H9 (cell line): ENCODE results near the gene MRPL46. TPM values are rescaled to one million over a fixed set of nuclear protein-coding genes. Genes with fewer than 3 reads are reported as not detected.

Experiments
- DNase-seq: peaks from one replicate; pipeline ENCODE4 v3.0.0-alpha.2; 2017
- H2AFZ ChIP-seq: one replicate; pipeline ENCODE4 v1.6.1; 2013; ENCODE audit warnings: mild to moderate bottlenecking, low read length, control low read depth, moderate library complexity
- H2AK5ac ChIP-seq: 2 replicates; pipeline ENCODE4 v1.6.1; 2013; ENCODE audit warnings: low read length, control low read depth, mixed read lengths; ENCODE audit not compliant: insufficient read length
- H2BK120ac ChIP-seq: one replicate; pipeline ENCODE4 v1.6.1; 2013; ENCODE audit warnings: low read depth, mild to moderate bottlenecking, low read length, control low read depth, inconsistent platforms; ENCODE audit not compliant: poor library complexity, severe bottlenecking
- H2BK12ac ChIP-seq: 2 replicates; pipeline ENCODE4 v1.6.1; 2013; ENCODE audit warnings: low read length, control low read depth, mixed read lengths, low read depth; ENCODE audit not compliant: insufficient read length
- H2BK15ac ChIP-seq: 2 replicates; pipeline ENCODE4 v1.6.1; 2013; ENCODE audit warnings: low read depth, low read length, control low read depth
- H2BK20ac ChIP-seq: one replicate; pipeline ENCODE4 v1.6.1; 2013; ENCODE audit warnings: low read depth, mild to moderate bottlenecking, low read length, control low read depth, inconsistent platforms; ENCODE audit not compliant: poor library complexity, severe bottlenecking
- H2BK5ac ChIP-seq: 2 replicates; pipeline ENCODE4 v1.6.1; 2013; ENCODE audit warnings: low read length, control low read depth, mixed read lengths; ENCODE audit not compliant: insufficient read length
- H3K14ac ChIP-seq: 2 replicates; pipeline ENCODE4 v1.6.1; 2013; ENCODE audit warnings: low read length, control low read depth; ENCODE audit not compliant: insufficient read depth
- H3K18ac ChIP-seq: 2 replicates; pipeline ENCODE4 v1.6.1; 2013; ENCODE audit warnings: low read depth, mild to moderate bottlenecking, mixed read lengths, low read length, control low read depth; ENCODE audit not compliant: insufficient read length
- H3K23ac ChIP-seq: 2 replicates; pipeline ENCODE4 v1.6.1; 2013; ENCODE audit warnings: low read length, control low read depth, mixed read lengths, low read depth; ENCODE audit not compliant: insufficient read length
- H3K23me2 ChIP-seq: 2 replicates; pipeline ENCODE4 v1.6.1; 2013; ENCODE audit warnings: low read depth, mild to moderate bottlenecking, mixed read lengths, low read length, control low read depth; ENCODE audit not compliant: insufficient read length, poor library complexity, severe bottlenecking
- H3K27ac ChIP-seq: 2 replicates; pipeline ENCODE4 v1.5.1; 2013; ENCODE audit warnings: low read length, control low read depth, mixed read lengths, low read depth; ENCODE audit not compliant: insufficient read length
- H3K27me3 ChIP-seq: 2 replicates; pipeline ENCODE4 v1.6.1; 2013; ENCODE audit warnings: low read length, control low read depth, inconsistent platforms; ENCODE audit not compliant: insufficient read depth
- H3K4ac ChIP-seq: 2 replicates; pipeline ENCODE4 v1.6.1; 2013; ENCODE audit warnings: low read depth, mild to moderate bottlenecking, control low read depth, inconsistent platforms, low read length, moderate library complexity
- H3K4me1 ChIP-seq: 2 replicates; pipeline ENCODE4 v1.6.1; 2013; ENCODE audit warnings: low read length, control low read depth, inconsistent platforms; ENCODE audit not compliant: insufficient read depth
- H3K4me2 ChIP-seq: 2 replicates; pipeline ENCODE4 v1.6.1; 2013; ENCODE audit warnings: low read length, control low read depth, mixed read lengths; ENCODE audit not compliant: insufficient read length, insufficient read depth
- H3K56ac ChIP-seq: 2 replicates; pipeline ENCODE4 v1.6.1; 2013; ENCODE audit warnings: low read depth, mild to moderate bottlenecking, mixed read lengths, low read length, control low read depth; ENCODE audit not compliant: insufficient read length
- H3K79me1 ChIP-seq: 2 replicates; pipeline ENCODE4 v1.6.1; 2013; ENCODE audit warnings: low read depth, mild to moderate bottlenecking, moderate library complexity, low read length, control low read depth, inconsistent platforms; ENCODE audit not compliant: insufficient read depth, poor library complexity, severe bottlenecking
- H3K79me2 ChIP-seq: 2 replicates; pipeline ENCODE4 v1.6.1; 2013; ENCODE audit warnings: low read length, control low read depth, inconsistent platforms; ENCODE audit not compliant: insufficient read depth
- H3K9ac ChIP-seq: 2 replicates; pipeline ENCODE4 v1.6.1; 2013; ENCODE audit warnings: low read length, control low read depth, mixed read lengths; ENCODE audit not compliant: insufficient read length; ENCODE audit errors: extremely low read depth
- H3K9me3 ChIP-seq: one replicate; pipeline ENCODE4 v1.6.1; 2013; ENCODE audit warnings: low read depth, low read length, inconsistent platforms; ENCODE audit not compliant: control insufficient read depth
- H3T11ph ChIP-seq: one replicate; pipeline ENCODE4 v1.6.1; 2013; ENCODE audit warnings: mild to moderate bottlenecking, low read length, control low read depth, inconsistent platforms
- H4K20me1 ChIP-seq: one replicate; pipeline ENCODE4 v1.6.1; 2013; ENCODE audit not compliant: control insufficient read depth, insufficient read length, insufficient read depth
- H4K5ac ChIP-seq: 2 replicates; pipeline ENCODE4 v1.6.1; 2013; ENCODE audit warnings: low read depth, mild to moderate bottlenecking, mixed read lengths, low read length, control low read depth; ENCODE audit not compliant: insufficient read length
- H4K8ac ChIP-seq: replicated peaks from 2 replicates; pipeline ENCODE4 v1.6.1; 2013; ENCODE audit warnings: low read length, control low read depth, mixed read lengths, low read depth; ENCODE audit not compliant: insufficient read length
- H4K91ac ChIP-seq: 2 replicates; pipeline ENCODE4 v1.6.1; 2013; ENCODE audit warnings: low read depth, mild to moderate bottlenecking, moderate library complexity, mixed read lengths, low read length, control low read depth; ENCODE audit not compliant: insufficient read length
- H3K27ac Mint-ChIP-seq, 3 experiments: 2 replicates in 2 of 3; 3 replicates in 1 of 3; pipeline ENCODE4 v1.8.0; 2020 to 2021; ENCODE audit warnings: mixed read lengths in 3 of 3, mild to moderate bottlenecking in 1 of 3, moderate library complexity in 1 of 3
- H3K27me3 Mint-ChIP-seq: 2 replicates; pipeline ENCODE4 v1.8.0; 2021; ENCODE audit warnings: low read depth, mild to moderate bottlenecking, moderate library complexity, mixed read lengths
- H3K36me3 Mint-ChIP-seq, 3 experiments: 2 replicates in 2 of 3; 3 replicates in 1 of 3; pipeline ENCODE4 v1.8.0; 2020 to 2021; ENCODE audit warnings: low read depth in 3 of 3, mixed read lengths in 3 of 3; ENCODE audit not compliant: insufficient read depth in 1 of 3
- H3K4me1 Mint-ChIP-seq, 2 experiments: 2 replicates each; pipeline ENCODE4 v1.8.0; 2020; ENCODE audit warnings: mixed read lengths in 2 of 2
- H3K4me3 Mint-ChIP-seq, 2 experiments: 2 replicates in 1 of 2; 3 replicates in 1 of 2; pipeline ENCODE4 v1.8.0; 2020 to 2021; ENCODE audit warnings: mild to moderate bottlenecking in 2 of 2, mixed read lengths in 2 of 2, moderate library complexity in 1 of 2
- H3K9me3 Mint-ChIP-seq, 2 experiments: 2 replicates in 1 of 2; 3 replicates in 1 of 2; pipeline ENCODE4 v1.8.0; 2020; ENCODE audit warnings: mild to moderate bottlenecking in 2 of 2, mixed read lengths in 2 of 2, moderate library complexity in 1 of 2
- CTCF ChIP-seq: fragments of 200-600 bp; sonication (generic); conservative IDR thresholded peaks from 3 replicates; pipeline ENCODE4 v1.8.0; 2021; ENCODE audit warnings: antibody characterized with exemption, mild to moderate bottlenecking
- WGBS: extraction: QIAGEN DNeasy Blood & Tissue Kit; methylation state at CpG from one replicate; pipeline ENCODE4 v1.1.7; 2013; ENCODE audit warnings: missing lambda C conversion rate, low lambda C conversion rate, mixed read lengths; ENCODE audit not compliant: insufficient read length; ENCODE audit errors: extremely low coverage; 5-methylcytosine and 5-hydroxymethylcytosine counted together
- total RNA-seq: library from RNA; stranded (reverse); gene quantifications from 2 replicates; pipeline ENCODE4 v1.2.1, GENCODE V29; 2021

MRPL46 gene
- total RNA-seq, 1 experiment from 2014 or later, result 29.3 TPM

- Mint-ChIP-seq H3K36me3 (peaks cover 7 to 11% (median 11%) of the 10 kb centered on the region in 3 experiments), H3K4me1 (peaks cover 45 to 49% of the 10 kb centered on the region in 2 experiments), H3K4me3 (no peak overlapping the region), H3K27me3 (peaks cover 29% of the 10 kb centered on the region), H3K27ac (no peak overlapping the region), H3K9me3 (no peaks in the 10 kb centered on the region)
- H2AFZ ChIP-seq, result no peak overlapping the region
- H2BK20ac ChIP-seq, result no peak overlapping the region
- TF ChIP-seq CTCF, result no peak
- no peak overlapping the region for H3K4me2 ChIP-seq
- H3K4ac ChIP-seq, result no peak overlapping the region
- no peak overlapping the region for H3K56ac ChIP-seq
- no peak overlapping the region for H3K27ac ChIP-seq
- H2BK12ac ChIP-seq, result no peak overlapping the region
- H3K14ac ChIP-seq, result no peak overlapping the region
- H4K20me1 ChIP-seq, result no peaks in the 10 kb centered on the region
- H3K9ac ChIP-seq, result no peak overlapping the region
- H2BK120ac ChIP-seq, result no peak overlapping the region
- DNase-seq, result no peak
- no peak overlapping the region for H4K91ac ChIP-seq
- H2BK15ac ChIP-seq, result no peak overlapping the region
- no peak overlapping the region for H2AK5ac ChIP-seq
- no peaks in the 10 kb centered on the region; the same call in 1 of the 2 replicates for H3K4me1 ChIP-seq
- H4K8ac ChIP-seq, result no peak overlapping the region
- H3K9me3 ChIP-seq, result no peaks in the 10 kb centered on the region
- H3T11ph ChIP-seq, result no peak overlapping the region
- H4K5ac ChIP-seq, result no peak overlapping the region
- H3K23ac ChIP-seq, result no peak overlapping the region
- H2BK5ac ChIP-seq, result no peak overlapping the region
- no peaks in the 10 kb centered on the region for H3K27me3 ChIP-seq
- H3K18ac ChIP-seq, result no peak overlapping the region
- no CpG with 5 or more reads among the region's 1 CpG for WGBS
- no peaks in the 10 kb centered on the region for H3K79me2 ChIP-seq
- no peaks in the 10 kb centered on the region for H3K79me1 ChIP-seq
- no peaks in the 10 kb centered on the region for H3K23me2 ChIP-seq
Observed at GRCh38 chr15:88482263-88482662, 15.1 kb upstream of the MRPL46 start.
